GM12891 (cell line): ENCODE results near the gene FNDC5.

Experiments used
- DNase-seq: peaks from one replicate; pipeline ENCODE4 v3.0.0; 2011; ENCODE audit warnings: low spot score; ENCODE audit not compliant: insufficient read length
- FAIRE-seq: peaks from 2 replicates; lab custom pipeline; 2011; peaks lifted over from hg19 to GRCh38; lab: Jason Lieb, UNC
- PAX5 ChIP-seq: IDR thresholded peaks from 2 replicates; pipeline ENCODE4 v1.6.1; 2011; ENCODE audit warnings: low read length, moderate library complexity, mild to moderate bottlenecking; ENCODE audit not compliant: insufficient read depth, severe bottlenecking
- POLR2A ChIP-seq: IDR thresholded peaks from 2 replicates; pipeline ENCODE4 v1.6.1; 2011; ENCODE audit warnings: low read depth, low read length, control low read depth
- POLR2AphosphoS5 ChIP-seq: IDR thresholded peaks from 2 replicates; pipeline ENCODE4 v1.6.1; 2011; ENCODE audit warnings: low read depth, low read length, control low read depth
- POU2F2 ChIP-seq: IDR thresholded peaks from 2 replicates; pipeline ENCODE4 v1.6.1; 2011; ENCODE audit warnings: low read depth, mild to moderate bottlenecking, control low read depth, low read length, moderate library complexity
- SPI1 ChIP-seq: IDR thresholded peaks from 2 replicates; pipeline ENCODE4 v1.6.1; 2011; ENCODE audit warnings: low read depth, low read length, control low read depth
- TAF1 ChIP-seq: IDR thresholded peaks from 2 replicates; pipeline ENCODE4 v1.6.1; 2011; ENCODE audit warnings: low read depth, low read length, control low read depth

FNDC5 gene

GRCh38 chr1:32903991-32904785, 33.5 kb upstream of the FNDC5 start:
- TF ChIP-seq POU2F2 (no peak), SPI1 (no peak), POLR2AphosphoS5 (no peak), PAX5 (no peak), TAF1 (no peak), POLR2A (no peak)
- no peak for FAIRE-seq
- no peak for DNase-seq

DNA sequence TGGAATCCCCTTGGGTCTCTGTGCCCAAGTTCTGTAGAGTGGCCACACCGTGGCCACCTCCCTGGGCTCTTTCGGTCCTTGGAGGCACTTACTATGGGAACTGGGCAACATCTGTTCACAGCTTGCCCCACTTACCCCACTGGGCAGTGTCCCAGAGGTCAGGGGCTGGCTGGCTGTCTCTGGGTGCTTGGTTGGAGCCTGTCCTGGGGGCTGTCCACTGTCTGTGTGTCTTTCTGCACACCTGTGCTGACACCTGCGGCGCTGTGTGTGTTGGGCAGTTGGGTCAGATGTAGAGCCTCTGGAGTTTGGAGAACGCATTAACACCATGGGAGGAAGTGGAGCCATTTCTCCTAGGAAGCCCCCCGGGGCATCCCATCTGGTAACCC, 31.8 kb upstream of the FNDC5 start:
- TF ChIP-seq SPI1 (no peak), POLR2A (no peak), PAX5 (no peak), POLR2AphosphoS5 (no peak), TAF1 (no peak)
- FAIRE-seq (no peak), DNase-seq (no peak)

- FAIRE-seq (no peak), DNase-seq (no peak)
These were observed 31.3 kb upstream of the FNDC5 start for GRCh38 chr1:32901823-32902534.

GRCh38 chr1:32900956-32901822, 30.5 kb upstream of the FNDC5 start, which contains the start of gene TMEM54:
TSS of gene TMEM54 (minus strand) at chr1:32901389. CDS start at chr1:32901238, 151 bp downstream.
- no peak for FAIRE-seq
- DNase-seq: no peak
- TF ChIP-seq POU2F2: no peak

More at GRCh38 chr1:32901823-32902534, 31.3 kb upstream of the FNDC5 start:
- TF ChIP-seq PAX5: no peak
- no peak for TF ChIP-seq POLR2A

GRCh38 chr1:32900371-32900955, 29.8 kb upstream of the FNDC5 start:
- FAIRE-seq (no peak), DNase-seq (no peak)
- no peak for TF ChIP-seq POU2F2
- no peak for TF ChIP-seq SPI1
- TF ChIP-seq TAF1: no peak
- TF ChIP-seq POLR2A: no peak
- no peak for TF ChIP-seq PAX5
- TF ChIP-seq POLR2AphosphoS5: no peak

- FAIRE-seq (no peak), DNase-seq (no peak)
- TF ChIP-seq POLR2A (no peak), TAF1 (no peak), PAX5 (no peak)
These were observed 29.0 kb upstream of the FNDC5 start for GRCh38 chr1:32899586-32900296.

GRCh38 chr1:32898958-32899357, 28.2 kb upstream of the FNDC5 start:
- TF ChIP-seq POLR2A (no peak), POLR2AphosphoS5 (no peak), PAX5 (no peak), TAF1 (no peak), POU2F2 (no peak), SPI1 (no peak)
- FAIRE-seq (no peak), DNase-seq (no peak)

GRCh38 chr1:32898056-32898455, 27.3 kb upstream of the FNDC5 start:
- DNase-seq: no peak
- no peak for TF ChIP-seq PAX5
- TF ChIP-seq POLR2AphosphoS5: no peak
- TF ChIP-seq TAF1: no peak
- TF ChIP-seq SPI1: no peak
- TF ChIP-seq POU2F2: no peak
- no peak for TF ChIP-seq POLR2A
- FAIRE-seq: no peak
